Measurements from ENCODE around the gene LDLRAD4.

The LDLRAD4 gene

GRCh38 chr18:13275075-13275474 is 56.5 kb downstream of the LDLRAD4 start:
- H3K9me3 ChIP-seq (ENCODE audit: control insufficient read depth, insufficient read depth, low read length) = no peaks in the 10 kb centered on the region
- no peak overlapping the region for H3K4me3 ChIP-seq (ENCODE audit: low read length)
- H3K27me3 ChIP-seq (ENCODE audit: control insufficient read depth, insufficient read depth, low read length) = no peaks in the 10 kb centered on the region
- no peaks in the 10 kb centered on the region; the same call in 1 of the 2 replicates for H3K4me1 ChIP-seq (ENCODE audit: control insufficient read depth, insufficient read depth, low read length)
- no peak overlapping the region for H3K27ac ChIP-seq (ENCODE audit: low read length)
- no peak for DNase-seq (ENCODE audit: low read depth, low spot score)
- H3K36me3 ChIP-seq (ENCODE audit: control insufficient read depth, insufficient read depth, low read length) = no peaks in the 10 kb centered on the region

- WGBS (ENCODE audit: insufficient coverage, insufficient read length) = no CpG with 5 or more reads among the region's 23 CpGs
- Histone ChIP-seq H3K27me3 (ENCODE audit: control insufficient read depth, insufficient read depth, low read length) (no peaks in the 10 kb centered on the region), H3K9me3 (ENCODE audit: control insufficient read depth, insufficient read depth, low read length) (no peaks in the 10 kb centered on the region), H3K36me3 (ENCODE audit: control insufficient read depth, insufficient read depth, low read length) (no peaks in the 10 kb centered on the region), H3K27ac (ENCODE audit: low read length) (no peak overlapping the region), H3K4me1 (ENCODE audit: control insufficient read depth, insufficient read depth, low read length) (no peaks in the 10 kb centered on the region; the same call in 1 of the 2 replicates), H3K4me3 (ENCODE audit: low read length) (no peak overlapping the region)
- DNase-seq (ENCODE audit: low read depth, low spot score) = no peak
Observed at GRCh38 chr18:13276530-13277520, 58.3 kb downstream of the LDLRAD4 start.

GRCh38 chr18:13278062-13278630 is 59.6 kb downstream of the LDLRAD4 start:
- no peaks in the 10 kb centered on the region for H3K9me3 ChIP-seq (ENCODE audit: control insufficient read depth, insufficient read depth, low read length)
- H3K4me3 ChIP-seq (ENCODE audit: low read length) = no peak overlapping the region
- no peaks in the 10 kb centered on the region for H3K36me3 ChIP-seq (ENCODE audit: control insufficient read depth, insufficient read depth, low read length)
- WGBS (ENCODE audit: insufficient coverage, insufficient read length) = no CpG with 5 or more reads among the region's 10 CpGs
- no peaks in the 10 kb centered on the region for H3K27me3 ChIP-seq (ENCODE audit: control insufficient read depth, insufficient read depth, low read length)
- no peak for DNase-seq (ENCODE audit: low read depth, low spot score)
- H3K4me1 ChIP-seq (ENCODE audit: control insufficient read depth, insufficient read depth, low read length) = no peaks in the 10 kb centered on the region
- H3K27ac ChIP-seq (ENCODE audit: low read length) = no peak overlapping the region

- no peaks in the 10 kb centered on the region for H3K27me3 ChIP-seq (ENCODE audit: control insufficient read depth, insufficient read depth, low read length)
- no peak overlapping the region for H3K27ac ChIP-seq (ENCODE audit: low read length)
- DNase-seq (ENCODE audit: low read depth, low spot score) = no peak
- H3K4me1 ChIP-seq (ENCODE audit: control insufficient read depth, insufficient read depth, low read length) = no peaks in the 10 kb centered on the region
- WGBS (ENCODE audit: insufficient coverage, insufficient read length) = no CpG with 5 or more reads among the region's 22 CpGs
- H3K9me3 ChIP-seq (ENCODE audit: control insufficient read depth, insufficient read depth, low read length) = no peaks in the 10 kb centered on the region
- no peak overlapping the region for H3K4me3 ChIP-seq (ENCODE audit: low read length)
- H3K36me3 ChIP-seq (ENCODE audit: control insufficient read depth, insufficient read depth, low read length) = no peaks in the 10 kb centered on the region
Observed at GRCh38 chr18:13279181-13280069, 60.9 kb downstream of the LDLRAD4 start.

- Histone ChIP-seq H3K27ac (ENCODE audit: low read length) (no peak overlapping the region), H3K4me1 (ENCODE audit: control insufficient read depth, insufficient read depth, low read length) (no peaks in the 10 kb centered on the region), H3K4me3 (ENCODE audit: low read length) (no peak overlapping the region), H3K27me3 (ENCODE audit: control insufficient read depth, insufficient read depth, low read length) (no peaks in the 10 kb centered on the region), H3K36me3 (ENCODE audit: control insufficient read depth, insufficient read depth, low read length) (no peaks in the 10 kb centered on the region), H3K9me3 (ENCODE audit: control insufficient read depth, insufficient read depth, low read length) (no peaks in the 10 kb centered on the region)
- DNase-seq (ENCODE audit: low read depth, low spot score) = no peak
- WGBS (ENCODE audit: insufficient coverage, insufficient read length) = no CpG with 5 or more reads among the region's 11 CpGs
Observed at GRCh38 chr18:13280070-13280795, 61.7 kb downstream of the LDLRAD4 start.

- DNase-seq (ENCODE audit: low read depth, low spot score) = no peak
- Histone ChIP-seq H3K27me3 (ENCODE audit: control insufficient read depth, insufficient read depth, low read length) (no peaks in the 10 kb centered on the region), H3K36me3 (ENCODE audit: control insufficient read depth, insufficient read depth, low read length) (no peaks in the 10 kb centered on the region), H3K9me3 (ENCODE audit: control insufficient read depth, insufficient read depth, low read length) (no peaks in the 10 kb centered on the region), H3K4me3 (ENCODE audit: low read length) (no peak overlapping the region), H3K4me1 (ENCODE audit: control insufficient read depth, insufficient read depth, low read length) (no peaks in the 10 kb centered on the region), H3K27ac (ENCODE audit: low read length) (no peak overlapping the region)
- WGBS (ENCODE audit: insufficient coverage, insufficient read length) = no CpG with 5 or more reads among the region's 2 CpGs
Observed at GRCh38 chr18:13281406-13281805, 62.8 kb downstream of the LDLRAD4 start.

- Histone ChIP-seq H3K4me1 (ENCODE audit: control insufficient read depth, insufficient read depth, low read length) (no peaks in the 10 kb centered on the region), H3K36me3 (ENCODE audit: control insufficient read depth, insufficient read depth, low read length) (no peaks in the 10 kb centered on the region), H3K9me3 (ENCODE audit: control insufficient read depth, insufficient read depth, low read length) (no peaks in the 10 kb centered on the region), H3K27ac (ENCODE audit: low read length) (no peak overlapping the region), H3K4me3 (ENCODE audit: low read length) (no peak overlapping the region), H3K27me3 (ENCODE audit: control insufficient read depth, insufficient read depth, low read length) (no peaks in the 10 kb centered on the region)
- no CpG with 5 or more reads among the region's 7 CpGs for WGBS (ENCODE audit: insufficient coverage, insufficient read length)
- no peak for DNase-seq (ENCODE audit: low read depth, low spot score)
Observed at GRCh38 chr18:13283746-13284145, 65.2 kb downstream of the LDLRAD4 start.

GRCh38 chr18:13284330-13285027 is 65.9 kb downstream of the LDLRAD4 start:
- Histone ChIP-seq H3K27me3 (ENCODE audit: control insufficient read depth, insufficient read depth, low read length) (no peaks in the 10 kb centered on the region), H3K36me3 (ENCODE audit: control insufficient read depth, insufficient read depth, low read length) (no peaks in the 10 kb centered on the region), H3K27ac (ENCODE audit: low read length) (no peak overlapping the region), H3K4me1 (ENCODE audit: control insufficient read depth, insufficient read depth, low read length) (no peaks in the 10 kb centered on the region), H3K9me3 (ENCODE audit: control insufficient read depth, insufficient read depth, low read length) (no peaks in the 10 kb centered on the region), H3K4me3 (ENCODE audit: low read length) (no peak overlapping the region)
- WGBS (ENCODE audit: insufficient coverage, insufficient read length) = no CpG with 5 or more reads among the region's 22 CpGs
- DNase-seq (ENCODE audit: low read depth, low spot score) = no peak

GRCh38 chr18:13285874-13286273 is 67.3 kb downstream of the LDLRAD4 start:
- Histone ChIP-seq H3K9me3 (ENCODE audit: control insufficient read depth, insufficient read depth, low read length) (no peaks in the 10 kb centered on the region), H3K4me1 (ENCODE audit: control insufficient read depth, insufficient read depth, low read length) (no peaks in the 10 kb centered on the region), H3K27me3 (ENCODE audit: control insufficient read depth, insufficient read depth, low read length) (no peaks in the 10 kb centered on the region), H3K36me3 (ENCODE audit: control insufficient read depth, insufficient read depth, low read length) (no peaks in the 10 kb centered on the region), H3K27ac (ENCODE audit: low read length) (no peak overlapping the region), H3K4me3 (ENCODE audit: low read length) (no peak overlapping the region)
- no peak for DNase-seq (ENCODE audit: low read depth, low spot score)
- WGBS (ENCODE audit: insufficient coverage, insufficient read length) = no CpG with 5 or more reads among the region's 4 CpGs
